Gastrocnemius medialis (tissue), 4 donors: ENCODE results near the gene CGNL1.

Experiments used
- CTCF ChIP-seq, 5 experiments: fragments of 450-650 bp in 3 of 5; fragments of 200-600 bp in 2 of 5; sonication (generic) in 2 of 5; IDR thresholded peaks in 4 of 5; conservative IDR thresholded peaks in 1 of 5; 1 replicate in 4 of 5; 2 replicates in 1 of 5; pipeline ENCODE4 v1.5.1; 2016 to 2019; ENCODE audit warnings: antibody characterized with exemption in 5 of 5, mild to moderate bottlenecking in 3 of 5, moderate library complexity in 3 of 5
- POLR2A ChIP-seq, 2 donors: fragments of 450-650 bp; IDR thresholded peaks; one replicate each; pipeline ENCODE4 v1.6.1; 2017; ENCODE audit warnings: antibody characterized with exemption in 2 of 2, mild to moderate bottlenecking in 2 of 2, moderate library complexity in 2 of 2

- no peak for TF ChIP-seq CTCF (IDR thresholded peaks at IDR 0.05 in 4 of 5, conservative IDR thresholded peaks at IDR 0.05 in 1 of 5)
- no peak for TF ChIP-seq POLR2A (IDR thresholded peaks at IDR 0.05)
Observed at GRCh38 chr15:57563416-57563815, 187.1 kb downstream of the CGNL1 start.
